Stimulated activated CD8-positive, alpha-beta memory T cell treated with anti-CD3 and anti-CD28 coated beads, Interleukin-15, amount 100 ng/mL, for 48 hours (primary cell): ENCODE data around the gene WDR11.

Source experiments
- DNase-seq, 2 donors: peaks; one replicate each; pipeline ENCODE4 v3.0.0-alpha.2; 2020; ENCODE audit warnings: low read depth in 2 of 2

WDR11 gene

DNA sequence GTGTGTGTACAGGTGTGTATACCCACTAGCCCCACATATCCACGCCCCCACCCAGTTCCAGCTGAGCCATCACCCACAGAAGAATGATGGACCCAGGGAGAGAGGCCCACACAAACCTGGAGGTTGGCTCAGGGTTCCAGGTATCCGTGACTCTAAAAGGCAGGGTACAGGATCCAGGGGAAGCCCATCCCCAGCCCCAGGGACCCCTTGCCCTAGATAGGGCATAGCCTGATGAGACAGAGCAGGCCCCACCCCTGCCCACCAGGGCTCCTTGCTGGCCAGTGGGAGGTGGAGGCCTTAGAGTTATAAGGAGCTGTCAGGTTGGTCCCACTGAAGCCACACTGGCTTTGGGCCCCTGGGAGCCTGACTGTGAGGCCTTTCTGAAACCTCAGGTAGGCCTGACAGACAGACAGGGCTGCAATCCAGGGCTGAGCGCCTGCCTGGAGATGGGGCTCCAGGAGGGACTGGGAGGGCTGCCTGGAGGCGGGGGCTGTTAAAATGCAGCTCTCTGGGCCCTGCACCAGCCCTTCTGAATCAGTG lies 93.5 kb downstream of the WDR11 start:
- no peak for DNase-seq

DNA sequence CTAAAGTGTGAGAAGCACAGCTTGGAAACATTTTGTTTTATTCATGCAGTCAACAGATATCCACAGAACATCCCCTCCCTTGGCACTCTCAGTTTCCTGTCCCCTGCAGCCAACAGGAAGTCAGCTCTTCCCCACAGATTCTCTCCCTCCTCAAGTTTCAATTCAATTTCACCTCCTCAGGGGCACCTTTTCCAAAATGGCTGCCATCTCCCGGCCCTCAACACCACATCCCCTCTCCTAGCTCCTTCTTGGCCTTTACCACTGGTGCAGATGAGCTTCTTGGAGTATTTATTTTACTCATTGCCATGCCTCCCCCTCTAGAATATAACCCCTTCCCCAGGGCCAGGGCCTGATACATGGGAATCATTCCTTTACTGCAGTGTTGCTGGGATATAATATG lies 94.0 kb downstream of the WDR11 start:
- DNase-seq, result no peak

DNA sequence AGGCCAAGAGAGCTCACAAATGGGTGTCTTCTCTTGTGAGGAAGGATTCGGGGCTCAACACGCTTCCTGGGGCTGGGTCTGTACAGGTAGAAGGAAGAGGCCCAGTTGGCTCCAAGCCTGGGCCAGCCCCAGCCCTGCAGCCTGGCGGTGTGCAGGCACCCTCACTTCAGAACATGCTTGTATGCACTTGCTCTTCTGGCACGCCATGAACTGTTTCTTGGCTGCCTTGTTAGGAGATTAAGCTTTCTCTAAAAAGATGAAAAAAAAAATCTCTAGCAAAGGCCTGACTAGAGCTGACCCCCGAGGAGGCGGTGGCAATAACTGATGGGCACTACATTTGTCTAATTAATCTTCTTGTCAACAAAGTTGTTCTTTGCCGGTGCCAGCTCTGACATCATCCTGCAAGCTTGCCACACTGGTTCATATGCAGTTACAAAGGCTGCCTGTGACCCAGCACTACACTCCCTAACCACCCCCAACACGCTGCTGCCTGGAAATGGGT lies 94.7 kb downstream of the WDR11 start:
- no peak for DNase-seq

DNA sequence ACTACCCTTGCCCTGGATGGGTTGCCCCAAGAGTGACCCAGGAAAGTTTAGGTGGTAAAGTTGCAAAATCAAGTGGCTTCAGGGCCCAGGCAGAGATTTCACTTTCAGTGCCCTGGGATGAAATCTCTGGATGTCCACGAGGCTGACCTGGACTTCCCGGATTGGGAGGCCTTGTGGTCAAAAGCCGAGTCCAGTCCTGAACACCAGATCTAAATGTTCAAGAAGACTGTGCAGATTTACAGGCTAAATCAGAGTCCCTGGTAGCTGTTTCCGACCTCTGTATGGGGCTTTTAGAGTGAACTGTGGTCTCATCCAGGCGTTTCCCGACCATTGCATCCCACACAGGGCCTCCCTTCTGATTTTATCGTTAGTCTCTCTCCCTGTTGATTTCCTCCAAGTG lies 95.3 kb downstream of the WDR11 start:
- DNase-seq, result no peak

DNA sequence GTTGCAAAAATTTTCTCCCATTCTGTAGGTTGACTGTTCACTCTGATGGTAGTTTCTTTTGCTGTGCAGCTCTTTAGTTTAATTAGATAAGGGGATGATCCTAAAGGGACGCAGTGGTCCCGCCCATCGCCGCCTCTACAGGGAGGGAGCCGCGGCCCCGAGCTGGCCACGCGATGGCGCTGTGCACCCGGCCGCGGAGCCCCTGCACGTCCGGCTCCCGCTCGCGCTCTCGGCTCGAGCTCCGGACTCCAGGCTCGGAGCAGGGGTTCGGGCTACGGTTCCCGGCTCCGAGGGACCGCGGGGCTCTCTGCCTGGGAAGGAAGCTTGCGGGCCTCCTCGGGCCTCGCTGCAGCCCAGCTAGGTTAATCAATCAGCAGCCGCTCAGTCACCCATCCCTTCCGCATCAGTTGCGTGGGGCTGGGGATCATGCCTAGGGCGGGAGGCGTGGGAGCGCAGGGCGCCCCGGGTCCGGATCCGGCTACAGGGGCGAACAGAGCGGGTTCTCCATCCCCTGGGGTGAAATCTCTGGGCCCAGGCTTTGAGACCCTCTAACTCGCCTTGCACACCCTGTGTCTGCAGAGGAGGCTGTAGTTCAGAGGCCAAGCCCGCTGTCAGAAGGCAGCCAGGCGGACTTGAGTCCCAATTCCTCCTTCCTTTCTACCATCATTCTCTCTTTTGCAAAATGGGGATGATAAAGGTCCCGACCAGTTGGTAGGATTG lies 97.9 kb downstream of the WDR11 start:
- DNase-seq, result peak; percentile 47 to 52

DNA sequence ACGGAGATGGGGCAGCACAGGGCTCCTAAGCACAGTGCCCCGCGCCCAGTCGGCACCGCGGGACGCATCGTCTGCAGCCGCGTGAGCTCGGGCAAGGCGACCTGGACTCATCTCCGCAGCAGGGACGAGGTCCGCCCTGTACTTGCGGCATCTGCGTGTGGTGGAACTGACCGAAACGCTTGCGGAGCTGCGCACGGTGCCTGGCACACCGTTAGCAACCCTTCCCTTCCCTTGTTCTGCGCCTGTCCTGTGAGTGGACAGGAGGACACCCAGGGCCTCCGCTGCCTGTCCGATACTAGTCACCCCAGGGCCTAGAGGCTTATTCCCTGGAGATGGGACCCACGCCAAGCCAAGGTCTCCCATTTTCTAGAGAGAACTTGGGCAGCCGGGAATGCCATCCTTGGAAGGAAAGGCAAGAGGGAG lies 98.5 kb downstream of the WDR11 start:
- DNase-seq, result no peak

DNA sequence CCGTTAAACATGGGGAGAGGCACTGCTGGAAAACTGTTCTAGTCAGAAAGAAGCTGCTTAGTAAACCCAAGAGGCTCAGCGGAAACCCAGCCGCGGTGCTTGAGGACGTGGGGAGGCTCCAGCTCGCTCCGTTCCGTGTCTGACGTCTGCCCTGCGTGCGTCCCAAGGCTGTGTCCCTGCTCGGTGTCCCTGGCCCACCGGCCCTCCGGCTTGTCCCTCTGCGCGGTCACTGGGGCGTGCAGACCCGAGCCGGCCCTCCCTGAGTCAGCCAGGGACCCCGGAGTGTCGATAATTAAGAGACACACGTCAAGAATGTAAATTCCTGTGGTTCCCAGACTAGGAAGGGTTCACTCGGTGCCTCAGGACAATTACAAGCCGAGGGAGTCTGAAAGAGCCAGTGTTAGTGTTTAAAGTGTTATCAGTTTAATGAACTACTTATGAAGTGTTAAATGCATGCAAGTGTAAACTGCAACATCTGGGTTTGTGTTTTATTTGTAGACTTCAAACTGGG lies 98.9 kb downstream of the WDR11 start:
- DNase-seq, result no peak

DNA sequence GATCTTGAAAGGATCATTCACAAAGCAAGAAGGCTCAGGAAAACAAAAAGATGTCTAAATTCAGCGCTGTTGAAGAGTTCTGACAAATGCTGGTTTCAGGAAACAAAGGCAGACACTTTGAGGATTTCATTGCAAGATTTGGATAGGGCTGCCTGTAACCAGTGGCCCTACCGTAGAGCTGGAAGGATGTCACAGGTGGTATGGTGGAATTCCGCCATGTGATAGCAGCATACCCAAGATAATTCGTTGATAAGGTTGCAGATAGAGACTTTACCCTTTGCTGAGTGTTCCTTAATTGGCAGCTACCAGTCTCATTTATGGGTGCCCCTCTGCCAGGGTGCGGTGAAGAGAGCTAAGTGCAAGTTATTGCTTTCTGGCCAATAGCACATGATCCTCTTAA lies 100.1 kb downstream of the WDR11 start:
- no peak for DNase-seq

DNA sequence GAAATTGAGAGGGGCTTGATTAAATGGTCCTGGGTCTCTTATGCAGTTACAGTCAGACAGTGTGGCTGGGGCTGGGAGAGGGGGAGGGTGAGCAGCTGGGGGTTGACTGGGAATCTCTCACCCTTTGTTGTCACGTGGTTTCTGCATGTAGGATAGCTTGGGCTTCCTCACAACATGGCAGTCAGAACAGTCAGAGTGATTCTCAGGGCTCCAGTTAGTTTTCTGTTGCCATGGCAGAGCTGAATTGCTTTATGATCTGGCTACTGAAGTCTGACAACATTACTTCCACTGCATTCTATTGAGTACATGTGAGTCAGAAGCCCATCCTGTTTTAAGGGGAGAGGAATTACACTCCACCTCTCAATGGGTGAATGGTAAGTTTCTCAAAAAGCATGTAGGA lies 102.7 kb downstream of the WDR11 start:
- no peak for DNase-seq
